ENCODE data around the gene TCF3.

GRCh38 chr19:1648920-1649541 lies 3.4 kb downstream of the TCF3 start:
- TF ChIP-seq CTCF (IDR thresholded peaks at IDR 0.05) (no peak), POLR2A (IDR thresholded peaks at IDR 0.05) (no peak), POLR2AphosphoS5 (IDR thresholded peaks at IDR 0.05) (no peak)
